GM21528 (cell line): ENCODE results near the gene CD164.

Source experiments
- ATAC-seq: cut with Tn5 transposase; IDR thresholded peaks from one replicate; pipeline ENCODE4 v1.9.1; 2021; ENCODE audit warnings: mild to moderate bottlenecking, moderate library complexity; ENCODE audit not compliant: unreplicated experiment, low FRiP score

CD164 gene

GRCh38 chr6:109381747-109382575 is at the start of gene CD164:
Gene CD164 (minus strand): TSS chr6:109382467. CDS start chr6:109382378, 89 bp downstream.
- ATAC-seq = peak; percentile 52

GRCh38 chr6:109429496-109429895 is 47.2 kb upstream of the CD164 start:
- no peak for ATAC-seq

GRCh38 chr6:109428889-109429477 is 46.7 kb upstream of the CD164 start:
- ATAC-seq = no peak

- ATAC-seq = no peak
These were observed 42.7 kb upstream of the CD164 start for GRCh38 chr6:109424946-109425345.

GRCh38 chr6:109421184-109421583 is 38.9 kb upstream of the CD164 start:
- ATAC-seq = no peak

GRCh38 chr6:109420751-109421150 is 38.5 kb upstream of the CD164 start:
- no peak for ATAC-seq

- no peak for ATAC-seq
These were observed 35.4 kb upstream of the CD164 start for GRCh38 chr6:109417646-109418045.

- no peak for ATAC-seq
These were observed 28.8 kb upstream of the CD164 start for GRCh38 chr6:109411034-109411433.

GRCh38 chr6:109406196-109406595 is 23.9 kb upstream of the CD164 start:
- ATAC-seq = no peak

- ATAC-seq = no peak
These were observed 14.8 kb upstream of the CD164 start for GRCh38 chr6:109397020-109397419.

GRCh38 chr6:109396046-109396718 is 13.9 kb upstream of the CD164 start:
- no peak for ATAC-seq

GRCh38 chr6:109393886-109394281 is 11.6 kb upstream of the CD164 start:
- no peak for ATAC-seq

- no peak for ATAC-seq
These were observed 11.1 kb upstream of the CD164 start for GRCh38 chr6:109393157-109393885.

GRCh38 chr6:109389650-109390274 is 7.5 kb upstream of the CD164 start:
- ATAC-seq = no peak

GRCh38 chr6:109388265-109388664 is 6.0 kb upstream of the CD164 start:
- no peak for ATAC-seq

GRCh38 chr6:109383438-109383940 is 1.2 kb upstream of the CD164 start:
- ATAC-seq = no peak

- ATAC-seq = peak; percentile 74
These were observed 540 bp upstream of the CD164 start for GRCh38 chr6:109382576-109383437.

GRCh38 chr6:109381061-109381746 is 1.1 kb downstream of the CD164 start:
- no peak for ATAC-seq

GRCh38 chr6:109379711-109380110 is 2.6 kb downstream of the CD164 start:
- ATAC-seq = no peak
